ENCODE results near the gene PLOD3. TPM values are rescaled to one million over a fixed set of nuclear protein-coding genes. Genes with fewer than 3 reads are reported as not detected.

PLOD3 gene
- total RNA-seq, 1 experiment from 2014 or later, result 112 TPM

GRCh38 chr7:101218236-101219125 lies 1.1 kb upstream of the PLOD3 start:
- intact Hi-C loops (cut with micrococcal nuclease; ENCODE audit: unreplicated experiment), result loop anchor here (1.0 to 2.0 kb wide), 4 partner anchors 14 to 34 kb away; partner anchors contain the start of gene MOGAT3
- Mint-ChIP-seq H3K27ac (ENCODE audit: unreplicated experiment) (peak overlapping the region; percentile 81), H3K27me3 (ENCODE audit: insufficient read depth, unreplicated experiment) (no peaks in the 10 kb centered on the region), H3K4me1 (ENCODE audit: low read depth, unreplicated experiment) (peaks cover 30% of the 10 kb centered on the region), H3K4me3 (ENCODE audit: unreplicated experiment) (peak overlapping the region; percentile 83), H3K36me3 (ENCODE audit: insufficient read depth, unreplicated experiment) (peaks cover 43% of the 10 kb centered on the region), H3K9me3 (ENCODE audit: unreplicated experiment) (no peaks in the 10 kb centered on the region)
- H3K9me3 ChIP-seq, result no peaks in the 10 kb centered on the region
- ChIA-PET POLR2A (interaction anchor here (0.6 to 2.0 kb wide), 11 partner anchors 10 to 146 kb away, joined by 3 to 15 read pairs (median 6); partner anchors contain the start of genes FIS1, MOGAT3 and VGF), CTCF (interaction anchor here (0.6 to 2.8 kb wide), 15 partner anchors 10 to 715 kb away, joined by 3 to 49 read pairs (median 4); partner anchors contain the start of genes FIS1 and SERPINE1)
- H3K4me3 ChIP-seq (ENCODE audit: low read depth, low read length), result peak overlapping the region; percentile 75
- peaks cover 3% of the 10 kb centered on the region; the same call in 1 of the 2 replicates for H3K36me3 ChIP-seq (ENCODE audit: control insufficient read depth, insufficient read depth, low read length)
- no peak for TF ChIP-seq CTCF (IDR thresholded peaks at IDR 0.05; ENCODE audit: insufficient read depth in 1 of 2, low read depth in 1 of 2, low read length in 1 of 2, severe bottlenecking in 1 of 2, unreplicated experiment in 1 of 2)
- DNase-seq, result peak in 1 of 2 experiments; percentile 75
- H3K27me3 ChIP-seq (replicated peaks; ENCODE audit: control insufficient read depth, insufficient read depth, low read length), result no peaks in the 10 kb centered on the region
- BruUV-seq (replicated peaks), result TSS peak; percentile 76
- peaks cover 22% of the 10 kb centered on the region for H3K4me1 ChIP-seq

GRCh38 chr7:101216860-101217387 lies 457 bp downstream of the PLOD3 start:
- Mint-ChIP-seq H3K27ac (ENCODE audit: unreplicated experiment) (peak overlapping the region; percentile 81), H3K27me3 (ENCODE audit: insufficient read depth, unreplicated experiment) (no peaks in the 10 kb centered on the region), H3K4me3 (ENCODE audit: unreplicated experiment) (peak overlapping the region; percentile 83), H3K4me1 (ENCODE audit: low read depth, unreplicated experiment) (peaks cover 30% of the 10 kb centered on the region), H3K36me3 (ENCODE audit: insufficient read depth, unreplicated experiment) (peaks cover 34% of the 10 kb centered on the region), H3K9me3 (ENCODE audit: unreplicated experiment) (no peaks in the 10 kb centered on the region)
- no peak for DNase-seq
- H3K27me3 ChIP-seq (replicated peaks; ENCODE audit: control insufficient read depth, insufficient read depth, low read length), result no peaks in the 10 kb centered on the region
- CTCF ChIA-PET, result interaction anchor here (0.5 to 2.8 kb wide), 17 partner anchors 12 to 628 kb away, joined by 3 to 49 read pairs (median 5); partner anchors contain the start of genes FIS1 and SERPINE1
- H3K4me3 ChIP-seq (ENCODE audit: low read depth, low read length), result peak overlapping the region; percentile 75
- no peaks in the 10 kb centered on the region for H3K9me3 ChIP-seq
- H3K36me3 ChIP-seq (ENCODE audit: control insufficient read depth, insufficient read depth, low read length), result peaks cover 3% of the 10 kb centered on the region; the same call in 1 of the 2 replicates
- BruUV-seq (replicated peaks), result no TSS peak
- H3K4me1 ChIP-seq, result peaks cover 22% of the 10 kb centered on the region
- POLR2A ChIA-PET, result interaction anchor here (0.6 to 2.0 kb wide), 8 partner anchors 15 to 1182 kb away, joined by 3 to 15 read pairs (median 6); partner anchors contain the start of genes FIS1, MOGAT3 and UFSP1
- intact Hi-C loops (cut with micrococcal nuclease; ENCODE audit: unreplicated experiment), result no loop called here
- no peak for TF ChIP-seq CTCF (IDR thresholded peaks at IDR 0.05; ENCODE audit: insufficient read depth in 1 of 2, low read depth in 1 of 2, low read length in 1 of 2, severe bottlenecking in 1 of 2, unreplicated experiment in 1 of 2)

Data from Caco-2 (cell line).